WTC11 (cell line): ENCODE measurements around the gene FAM135A. TPM values are rescaled to one million over a fixed set of nuclear protein-coding genes. Genes with fewer than 3 reads are reported as not detected.

Experiments
- ATAC-seq: fragments of 200-7000 bp; cut with Tn5 transposase; 2 replicates; pipeline ENCODE4 v1.10.0; 2021; ENCODE audit warnings: mild to moderate bottlenecking, moderate library complexity
- CTCF ChIA-PET: fragments of 300-600 bp; sonication (Branson Sonifier 250); formaldehyde crosslinking; loops from one replicate; lab custom pipeline; 2021; ENCODE audit warnings: antibody characterized with exemption; lab: Charles Lee
- POLR2A ChIA-PET: fragments of 350-600 bp; sonication (Branson Sonifier 250); formaldehyde crosslinking; loops from one replicate; lab custom pipeline; 2021; ENCODE audit warnings: antibody characterized with exemption; lab: Charles Lee
- DNase-seq: peaks from one replicate; pipeline ENCODE4 v3.0.0; 2021; ENCODE audit warnings: low spot score
- H3K27ac Mint-ChIP-seq: 2 replicates; pipeline ENCODE4 v1.8.0; 2021; ENCODE audit warnings: mixed read lengths
- H3K27me3 Mint-ChIP-seq: 2 replicates; pipeline ENCODE4 v1.8.0; 2021; ENCODE audit warnings: low read depth, mild to moderate bottlenecking, moderate library complexity, mixed read lengths
- H3K36me3 Mint-ChIP-seq: 2 replicates; pipeline ENCODE4 v1.8.0; 2021; ENCODE audit warnings: mixed read lengths
- H3K4me1 Mint-ChIP-seq: 2 replicates; pipeline ENCODE4 v1.8.0; 2022; ENCODE audit warnings: mixed read lengths
- H3K4me3 Mint-ChIP-seq: 2 replicates; pipeline ENCODE4 v1.8.0; 2021; ENCODE audit warnings: mild to moderate bottlenecking, moderate library complexity, mixed read lengths
- H3K9me3 Mint-ChIP-seq: 2 replicates; pipeline ENCODE4 v1.8.0; 2021; ENCODE audit warnings: mixed read lengths
- ATF1 ChIP-seq: sonication (generic); formaldehyde crosslinking; IDR thresholded peaks from 2 replicates; pipeline ENCODE4 v1.8.1; 2023; ENCODE audit warnings: mild to moderate bottlenecking, moderate library complexity, missing genetic modification reagents
- ATF6 ChIP-seq: sonication (generic); formaldehyde crosslinking; IDR thresholded peaks from 2 replicates; pipeline ENCODE4 v1.8.1; 2023; ENCODE audit warnings: mild to moderate bottlenecking, missing genetic modification reagents
- CDX4 ChIP-seq: fragments of 250-450 bp; sonication (Bioruptor Pico); IDR thresholded peaks from 2 replicates; pipeline ENCODE4 v1.9.0; 2021; ENCODE audit warnings: moderate library complexity, mild to moderate bottlenecking, inconsistent platforms, borderline replicate concordance
- IRF1 ChIP-seq: sonication (generic); formaldehyde crosslinking; IDR thresholded peaks from 2 replicates; pipeline ENCODE4 v1.8.0; 2023; ENCODE audit warnings: missing genetic modification reagents
- JUN ChIP-seq: sonication (generic); formaldehyde crosslinking; IDR thresholded peaks from 2 replicates; pipeline ENCODE4 v1.8.0; 2023; ENCODE audit warnings: mild to moderate bottlenecking, missing genetic modification reagents
- MAX ChIP-seq: sonication (generic); formaldehyde crosslinking; IDR thresholded peaks from 2 replicates; pipeline ENCODE4 v1.8.0; 2022; ENCODE audit warnings: mild to moderate bottlenecking, missing genetic modification reagents
- NFYB ChIP-seq: sonication (generic); formaldehyde crosslinking; conservative IDR thresholded peaks from 2 replicates; pipeline ENCODE4 v1.8.0; 2022; ENCODE audit warnings: low read depth, missing genetic modification reagents
- SMAD3 ChIP-seq: sonication (generic); formaldehyde crosslinking; IDR thresholded peaks from 2 replicates; pipeline ENCODE4 v1.8.0; 2022; ENCODE audit warnings: missing genetic modification reagents, mild to moderate bottlenecking, borderline replicate concordance
- TCF7 ChIP-seq: sonication (generic); formaldehyde crosslinking; IDR thresholded peaks from 2 replicates; pipeline ENCODE4 v1.8.0; 2022; ENCODE audit warnings: mild to moderate bottlenecking, low read depth, missing genetic modification reagents, moderate library complexity
- ZNF416 ChIP-seq: fragments of 250-450 bp; sonication (Bioruptor Pico); IDR thresholded peaks from 2 replicates; pipeline ENCODE4 v1.9.0; 2021; ENCODE audit warnings: mild to moderate bottlenecking, inconsistent platforms
- ZNF512 ChIP-seq: sonication (generic); formaldehyde crosslinking; IDR thresholded peaks from 2 replicates; pipeline ENCODE4 v1.8.1; 2022; ENCODE audit warnings: missing genetic modification reagents, borderline replicate concordance
- total RNA-seq: library from RNA; stranded (reverse); gene quantifications from 3 replicates; pipeline ENCODE4 v1.2.3, GENCODE V29; 2021

The FAM135A gene
- total RNA-seq, 1 experiment from 2014 or later: 32.9 TPM

- no peaks in the 10 kb centered on the region for H3K27me3 Mint-ChIP-seq
- no peak for TF ChIP-seq ATF1 (CRISPR knock-in tag)
- no peak for TF ChIP-seq MAX (CRISPR knock-in tag)
- no peak for TF ChIP-seq NFYB (CRISPR knock-in tag)
- TF ChIP-seq ZNF512 (CRISPR knock-in tag): no peak
- TF ChIP-seq CDX4: no peak
- ATAC-seq: no peak
- CTCF ChIA-PET: interaction anchor here (1.1 to 1.2 kb wide), 2 partner anchors 18 to 148 kb away, joined by 3 read pairs; no protein-coding TSS in a partner anchor
- no peak overlapping the region for H3K27ac Mint-ChIP-seq
- POLR2A ChIA-PET: no interaction called here
- H3K4me3 Mint-ChIP-seq: no peak overlapping the region
- no peak for DNase-seq
- H3K9me3 Mint-ChIP-seq: no peaks in the 10 kb centered on the region
- peaks cover 12% of the 10 kb centered on the region for H3K36me3 Mint-ChIP-seq
- no peaks in the 10 kb centered on the region for H3K4me1 Mint-ChIP-seq
Observed at GRCh38 chr6:70538376-70538775, 125.1 kb downstream of the FAM135A start.

- DNase-seq: no peak
- peak; percentile 81 for ATAC-seq
- H3K4me3 Mint-ChIP-seq: no peak overlapping the region
- no peaks in the 10 kb centered on the region for H3K27me3 Mint-ChIP-seq
- no peak for TF ChIP-seq TCF7 (CRISPR knock-in tag)
- no peaks in the 10 kb centered on the region for H3K9me3 Mint-ChIP-seq
- peaks cover 13% of the 10 kb centered on the region for H3K4me1 Mint-ChIP-seq
- ChIA-PET CTCF (interaction anchor here (1.0 to 4.8 kb wide), 7 partner anchors 57 to 408 kb away, joined by 3 to 17 read pairs (median 5); no protein-coding TSS in a partner anchor), POLR2A (interaction anchor here (0.6 kb wide), 1 partner anchor 19 kb away, joined by 3 read pairs; no protein-coding TSS in a partner anchor)
- peak overlapping the region; percentile 24; the same call in 1 of the 2 replicates for H3K27ac Mint-ChIP-seq
- peaks cover 6% of the 10 kb centered on the region; the same call in 1 of the 2 replicates for H3K36me3 Mint-ChIP-seq
Observed at GRCh38 chr6:70547313-70547712, 134.0 kb downstream of the FAM135A start.

- no peaks in the 10 kb centered on the region for H3K27me3 Mint-ChIP-seq
- POLR2A ChIA-PET: interaction anchor here (0.8 kb wide), 1 partner anchor 19 kb away, joined by 3 read pairs; the partner anchor contains the start of gene SDHAF4
- H3K4me3 Mint-ChIP-seq: no peak overlapping the region
- no peak for TF ChIP-seq JUN (CRISPR knock-in tag)
- TF ChIP-seq, all 79 proteins: peak for 0
- no peak for DNase-seq
- no peak for ATAC-seq
- Mint-ChIP-seq H3K4me1 (peaks cover 13% of the 10 kb centered on the region), H3K27ac (no peak overlapping the region), H3K9me3 (no peaks in the 10 kb centered on the region), H3K36me3 (peaks cover 6% of the 10 kb centered on the region; the same call in 1 of the 2 replicates)
- CTCF ChIA-PET: interaction anchor here (1.0 to 4.8 kb wide), 7 partner anchors 27 to 336 kb away, joined by 3 to 17 read pairs (median 5); no protein-coding TSS in a partner anchor
Observed at GRCh38 chr6:70547905-70548304, 134.6 kb downstream of the FAM135A start.

- ATAC-seq (no peak), DNase-seq (no peak)
- POLR2A ChIA-PET: no interaction called here
- H3K27ac Mint-ChIP-seq: no peak overlapping the region
- no peak overlapping the region for H3K4me3 Mint-ChIP-seq
- CTCF ChIA-PET: interaction anchor here (4.8 kb wide), 1 partner anchor 137 kb away, joined by 17 read pairs; no protein-coding TSS in a partner anchor
- no peaks in the 10 kb centered on the region for H3K9me3 Mint-ChIP-seq
- no peak for TF ChIP-seq ATF6 (CRISPR knock-in tag)
- TF ChIP-seq IRF1 (CRISPR knock-in tag): no peak
- TF ChIP-seq NFYB (CRISPR knock-in tag): no peak
- no peak for TF ChIP-seq SMAD3 (CRISPR knock-in tag)
- no peak for TF ChIP-seq ZNF416
- peaks cover 13% of the 10 kb centered on the region for H3K4me1 Mint-ChIP-seq
- no peaks in the 10 kb centered on the region for H3K27me3 Mint-ChIP-seq
- peaks cover 6% of the 10 kb centered on the region; the same call in 1 of the 2 replicates for H3K36me3 Mint-ChIP-seq
Observed at GRCh38 chr6:70549327-70549726, 136.0 kb downstream of the FAM135A start.
